NCI-H524 (cell line): ENCODE measurements around the gene PPP1R7.
"Not testable (repeated sequence)": the region's sequence is repeated elsewhere in the genome, so short reads cannot be mapped to it uniquely, and the experiment has no call there.

Source experiments
- DNase-seq, 2 experiments: peaks; one replicate each; lab custom pipeline; 2025; lab: John Stamatoyannopoulos, UW

The PPP1R7 gene

DNA sequence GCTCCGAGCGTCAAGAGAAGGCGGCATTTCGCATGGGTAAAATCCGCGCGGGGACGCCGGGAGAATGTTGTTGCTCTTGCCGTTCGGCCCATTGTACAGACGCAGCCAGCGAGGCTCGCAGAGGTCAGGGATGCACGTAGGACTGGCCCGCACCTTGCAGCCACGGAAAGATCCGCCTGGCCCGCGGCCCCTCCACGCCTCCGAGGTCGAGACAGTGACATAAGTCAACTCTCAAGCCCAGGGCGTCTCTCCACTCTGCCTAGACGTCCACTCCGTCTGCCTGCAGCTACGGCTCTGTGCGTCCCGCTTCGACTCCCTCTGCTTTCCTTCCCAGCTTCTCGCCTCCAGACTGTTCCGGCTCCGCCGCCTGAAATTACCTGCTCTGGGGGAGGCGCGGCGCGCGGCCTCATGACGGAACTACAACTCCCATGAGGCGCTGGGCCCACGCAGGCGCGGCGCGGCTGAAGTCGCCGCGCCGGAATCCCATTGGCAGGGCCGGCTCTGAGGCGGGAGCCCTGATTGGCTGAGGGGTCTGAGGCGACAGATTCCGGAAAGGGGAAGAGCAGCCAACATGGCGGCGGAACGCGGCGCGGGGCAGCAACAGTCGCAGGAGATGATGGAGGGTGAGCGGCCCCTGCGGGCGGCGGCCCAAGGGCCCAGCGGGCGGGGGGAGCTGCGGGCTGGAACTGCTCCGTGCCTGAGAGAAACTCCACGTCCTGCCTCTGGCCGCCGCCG lies at the start of gene PPP1R7:
Gene PPP1R7 (plus strand): TSS at position 543 of the 735 bp plus-strand sequence. CDS start 29 bp downstream, at position 572.
- DNase-seq = peak; percentile 88 to 94

- peak; percentile 84 for DNase-seq
These were observed 47.9 kb upstream of the PPP1R7 start, which contains the start of gene MTERF4 for GRCh38 chr2:241102239-241102803. TSS of gene MTERF4 (minus strand) at chr2:241102287. CDS start at chr2:241102273, 14 bp downstream.

- DNase-seq = no peak
These were observed 47.1 kb upstream of the PPP1R7 start for GRCh38 chr2:241103176-241103595.

DNA sequence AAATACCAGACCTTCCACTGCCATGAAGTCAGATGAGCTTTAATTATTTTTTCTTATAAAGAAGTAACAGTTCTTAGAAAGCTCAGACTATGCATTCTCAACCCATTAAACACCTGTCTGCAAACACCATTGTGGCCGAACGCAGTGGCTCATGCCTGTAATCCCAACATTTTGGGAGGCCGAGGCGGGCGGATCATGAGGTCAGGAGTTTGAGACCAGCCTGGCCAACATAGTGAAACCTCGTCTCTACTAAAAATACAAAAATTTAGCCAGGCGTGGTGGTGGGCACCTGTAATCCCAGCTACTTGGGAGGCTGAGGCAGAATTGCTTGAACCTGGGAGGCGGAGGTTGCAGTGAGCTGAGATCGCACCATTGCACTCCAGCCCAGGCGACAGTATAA lies 45.7 kb upstream of the PPP1R7 start:
- not testable (repeated sequence) for DNase-seq

- peak; percentile 15 to 73 for DNase-seq
These were observed 44.6 kb upstream of the PPP1R7 start for GRCh38 chr2:241105641-241106040.

- DNase-seq = peak; percentile 92 to 94
These were observed 43.1 kb upstream of the PPP1R7 start for GRCh38 chr2:241107031-241107783.

- DNase-seq = no peak
These were observed 41.7 kb upstream of the PPP1R7 start for GRCh38 chr2:241108271-241109209.

DNA sequence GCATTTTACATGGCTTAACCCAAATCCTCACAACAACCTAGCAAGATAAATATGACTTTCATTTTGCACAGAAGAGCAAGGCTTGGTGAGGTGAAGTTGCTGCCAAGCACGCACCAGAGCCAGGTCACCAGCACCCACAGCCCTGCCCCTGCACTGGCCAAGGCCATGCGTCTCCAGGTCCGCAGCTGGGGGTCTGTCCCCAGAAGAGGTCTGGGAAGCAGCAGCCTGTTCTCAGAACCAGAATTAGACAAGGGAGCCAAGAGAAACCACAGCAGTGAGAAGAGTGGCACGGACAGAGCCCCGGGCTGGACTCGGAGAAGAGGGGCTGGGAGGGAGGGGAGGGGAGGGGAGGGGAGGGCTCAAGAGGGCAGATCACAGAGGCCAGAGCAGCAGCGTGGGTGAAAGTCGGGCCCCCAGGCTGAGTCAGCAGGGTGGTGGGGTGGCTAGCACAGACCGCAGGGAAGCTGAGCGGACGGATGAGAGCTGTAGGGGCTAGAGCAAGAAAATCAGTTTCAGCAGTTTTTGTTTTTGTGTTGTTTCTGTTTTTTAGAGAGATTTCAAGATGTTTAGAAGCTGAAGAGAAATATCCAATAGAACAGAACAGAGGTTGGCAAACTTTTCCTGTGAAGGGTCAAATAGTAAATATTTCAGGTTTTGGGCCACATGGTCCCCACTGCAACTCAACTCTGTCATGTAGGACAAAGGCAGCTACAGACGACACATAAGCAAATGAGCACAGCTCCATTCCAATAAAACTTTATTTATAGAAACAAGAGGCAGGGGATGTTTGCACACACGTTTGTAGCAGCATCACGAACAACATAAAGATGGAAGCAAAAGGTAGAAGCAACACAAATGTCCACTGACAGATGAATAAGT lies 40.8 kb upstream of the PPP1R7 start:
- DNase-seq = no peak

- no peak for DNase-seq
These were observed 40.1 kb upstream of the PPP1R7 start for GRCh38 chr2:241110089-241110606.

GRCh38 chr2:241110607-241111439 lies 39.4 kb upstream of the PPP1R7 start:
- no peak for DNase-seq

DNA sequence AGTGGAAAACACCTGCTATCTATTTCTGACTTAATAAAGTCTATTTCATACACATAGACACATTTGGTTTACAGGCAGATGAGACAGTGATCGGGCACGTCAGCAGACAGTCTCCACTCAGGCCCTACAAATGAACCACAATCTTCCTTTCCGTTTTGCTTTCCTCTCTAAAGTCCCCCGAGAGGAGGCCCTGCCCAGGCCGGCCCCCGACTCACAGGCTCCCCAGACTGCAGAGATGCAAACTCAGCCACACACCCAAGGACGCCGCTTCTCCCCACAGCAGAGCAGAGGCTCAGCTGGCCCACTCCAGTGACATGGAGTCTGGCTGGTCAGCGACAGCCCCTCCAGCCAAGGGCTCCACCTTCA lies 38.8 kb upstream of the PPP1R7 start:
- no peak for DNase-seq

- no peak for DNase-seq
These were observed 38.2 kb upstream of the PPP1R7 start for GRCh38 chr2:241112046-241112445.

- no peak for DNase-seq
These were observed 37.7 kb upstream of the PPP1R7 start for GRCh38 chr2:241112592-241112991.

- no peak for DNase-seq
These were observed 35.4 kb upstream of the PPP1R7 start for GRCh38 chr2:241114836-241115235.

DNA sequence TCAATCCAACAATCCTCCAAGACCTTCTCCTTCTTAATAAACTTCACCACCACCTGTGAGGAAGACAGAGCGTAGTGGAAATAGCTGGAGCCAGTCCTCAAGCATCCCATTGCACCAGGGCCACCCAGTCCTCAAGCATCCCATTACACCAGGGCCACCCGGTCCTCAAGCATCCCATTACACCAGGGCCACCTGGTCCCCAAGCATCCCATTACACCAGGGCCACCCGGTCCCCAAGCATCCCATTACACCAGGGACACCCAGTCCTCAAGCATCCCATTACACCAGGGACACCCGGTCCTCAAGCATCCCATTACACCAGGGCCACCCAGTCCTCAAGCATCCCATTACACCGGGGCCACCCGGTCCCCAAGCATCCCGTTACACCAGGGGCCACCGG lies 34.9 kb upstream of the PPP1R7 start:
- DNase-seq = no peak

GRCh38 chr2:241116606-241117560 lies 33.4 kb upstream of the PPP1R7 start:
- DNase-seq = no peak

- no peak for DNase-seq
These were observed 31.3 kb upstream of the PPP1R7 start for GRCh38 chr2:241118737-241119505.

GRCh38 chr2:241120440-241120839 lies 29.8 kb upstream of the PPP1R7 start:
- DNase-seq = no peak
